Measurements from ENCODE around the gene MFAP2.
A peak's percentile ranks its signal among the peaks of the same experiment; 100 is the strongest.

The MFAP2 gene

DNA sequence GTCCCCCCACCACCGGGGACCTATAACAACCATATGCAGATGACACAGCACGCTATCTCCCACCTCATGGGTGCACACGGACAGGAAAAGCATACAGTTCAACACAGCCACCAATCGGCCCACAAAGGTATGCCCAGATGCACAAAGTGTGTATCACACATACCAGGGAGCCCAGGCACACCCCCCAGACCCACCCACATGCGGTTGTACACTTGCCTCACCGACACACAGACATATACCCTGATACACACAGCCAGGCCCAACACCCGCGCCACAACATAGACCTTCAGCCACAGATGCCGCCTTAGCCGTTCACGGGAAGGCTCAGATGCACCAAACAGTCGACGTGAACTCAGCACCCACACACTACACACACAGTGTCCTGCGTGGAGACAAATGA is 53.2 kb downstream of the MFAP2 start:
- DNase-seq (ENCODE audit: low spot score), result no peak
- peak overlapping the region; percentile 97 for H3K27ac ChIP-seq
- TF ChIP-seq, protein P1, sequence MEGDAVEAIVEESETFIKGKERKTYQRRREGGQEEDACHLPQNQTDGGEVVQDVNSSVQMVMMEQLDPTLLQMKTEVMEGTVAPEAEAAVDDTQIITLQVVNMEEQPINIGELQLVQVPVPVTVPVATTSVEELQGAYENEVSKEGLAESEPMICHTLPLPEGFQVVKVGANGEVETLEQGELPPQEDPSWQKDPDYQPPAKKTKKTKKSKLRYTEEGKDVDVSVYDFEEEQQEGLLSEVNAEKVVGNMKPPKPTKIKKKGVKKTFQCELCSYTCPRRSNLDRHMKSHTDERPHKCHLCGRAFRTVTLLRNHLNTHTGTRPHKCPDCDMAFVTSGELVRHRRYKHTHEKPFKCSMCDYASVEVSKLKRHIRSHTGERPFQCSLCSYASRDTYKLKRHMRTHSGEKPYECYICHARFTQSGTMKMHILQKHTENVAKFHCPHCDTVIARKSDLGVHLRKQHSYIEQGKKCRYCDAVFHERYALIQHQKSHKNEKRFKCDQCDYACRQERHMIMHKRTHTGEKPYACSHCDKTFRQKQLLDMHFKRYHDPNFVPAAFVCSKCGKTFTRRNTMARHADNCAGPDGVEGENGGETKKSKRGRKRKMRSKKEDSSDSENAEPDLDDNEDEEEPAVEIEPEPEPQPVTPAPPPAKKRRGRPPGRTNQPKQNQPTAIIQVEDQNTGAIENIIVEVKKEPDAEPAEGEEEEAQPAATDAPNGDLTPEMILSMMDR (conservative IDR thresholded peaks at IDR 0.05; ENCODE audit: low read depth), result no peak
- ChIA-PET CTCF (no interaction called here), POLR2A (ENCODE audit: low non-redundant PET) (no interaction called here)

DNA sequence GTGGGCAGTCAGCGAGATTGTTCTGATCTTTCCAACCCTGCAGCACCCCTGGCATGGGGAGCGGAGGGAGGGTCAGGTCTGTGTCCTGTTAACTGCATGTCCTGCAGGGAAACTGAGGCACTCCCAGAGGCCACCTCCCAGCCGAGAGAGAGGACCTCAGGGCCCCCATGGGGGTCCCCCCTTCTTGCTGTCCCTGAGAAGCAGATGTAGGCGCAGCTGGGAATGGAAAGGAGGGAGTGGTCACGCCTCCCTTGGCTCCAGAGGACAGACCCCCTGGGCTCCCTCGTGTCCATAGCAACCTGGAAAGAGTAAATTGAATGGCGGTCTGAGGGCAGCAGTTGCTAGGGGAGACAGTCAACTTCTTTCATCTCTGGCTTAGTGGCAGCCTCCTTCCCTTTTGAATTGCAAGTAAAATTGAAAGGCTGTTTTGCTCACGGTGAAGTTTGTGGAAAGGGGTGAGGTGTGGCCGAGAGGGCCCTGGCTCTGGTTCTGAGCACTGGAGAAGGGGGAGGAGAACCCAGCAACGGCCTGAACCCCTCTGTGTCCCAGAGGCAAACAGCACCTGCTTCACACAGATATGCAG is 53.8 kb downstream of the MFAP2 start:
- no peak for DNase-seq (ENCODE audit: low spot score)
- ChIA-PET POLR2A (ENCODE audit: low non-redundant PET) (no interaction called here), CTCF (interaction anchor here (0.7 to 1.2 kb wide), 2 partner anchors 24 to 33 kb away, joined by 3 to 4 read pairs; no protein-coding TSS in a partner anchor)
- H3K27ac ChIP-seq, result peak overlapping the region; percentile 97
- TF ChIP-seq, protein P1 (conservative IDR thresholded peaks at IDR 0.05; ENCODE audit: low read depth), result no peak

- TF ChIP-seq, protein P1 (conservative IDR thresholded peaks at IDR 0.05; ENCODE audit: low read depth), result no peak; the same call in 1 of the 2 replicates
- peak overlapping the region; percentile 97 for H3K27ac ChIP-seq
- DNase-seq (ENCODE audit: low spot score), result peak; percentile 99
- CTCF ChIA-PET, result interaction anchor here (0.6 to 1.7 kb wide), 12 partner anchors 10 to 853 kb away, joined by 3 to 5 read pairs (median 3); no protein-coding TSS in a partner anchor
- POLR2A ChIA-PET (ENCODE audit: low non-redundant PET), result interaction anchor here (0.5 kb wide), 1 partner anchor 556 kb away, joined by 3 read pairs; no protein-coding TSS in a partner anchor
Observed at GRCh38 chr1:16925635-16926490, 54.6 kb downstream of the MFAP2 start.

DNA sequence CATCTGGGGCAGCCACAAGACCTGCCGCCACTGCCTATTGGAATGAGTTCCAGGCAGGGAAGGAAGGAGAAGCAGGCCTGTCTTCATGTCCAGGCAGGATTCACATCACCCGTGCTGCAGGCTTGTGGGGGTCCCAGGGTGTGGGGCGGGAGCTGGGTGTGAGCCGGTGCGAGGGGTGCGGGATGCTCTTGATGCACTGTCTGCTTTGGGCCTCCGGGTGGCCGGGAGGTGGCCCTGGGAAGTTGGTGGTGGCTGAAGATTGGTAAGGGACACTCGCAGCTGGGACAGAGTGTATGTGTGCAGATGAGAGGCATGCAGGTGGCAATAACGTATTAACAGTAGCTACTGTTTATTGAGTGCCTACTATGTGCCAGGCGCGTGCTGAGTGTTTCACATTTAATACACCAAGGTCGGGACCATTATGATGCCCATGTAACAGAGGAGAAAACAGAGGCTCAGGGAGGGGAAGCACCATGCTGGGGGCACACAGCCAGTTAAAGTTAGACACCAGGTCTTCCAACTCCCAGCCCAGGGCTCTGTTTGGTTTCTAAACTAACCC is 55.4 kb downstream of the MFAP2 start:
- ChIA-PET POLR2A (ENCODE audit: low non-redundant PET) (no interaction called here), CTCF (interaction anchor here (0.6 to 2.1 kb wide), 11 partner anchors 9 to 852 kb away, joined by 3 to 5 read pairs (median 3); no protein-coding TSS in a partner anchor)
- TF ChIP-seq, protein P1 (conservative IDR thresholded peaks at IDR 0.05; ENCODE audit: low read depth), result no peak; the same call in 1 of the 2 replicates
- peak overlapping the region; percentile 97 for H3K27ac ChIP-seq
- no peak for DNase-seq (ENCODE audit: low spot score)
